GM19324 (cell line): ENCODE data around the gene SMIM32.

Source experiments
- ATAC-seq: cut with Tn5 transposase; IDR thresholded peaks from one replicate; pipeline ENCODE4 v1.9.1; 2021; ENCODE audit warnings: mild to moderate bottlenecking, moderate library complexity; ENCODE audit not compliant: unreplicated experiment, low FRiP score

Gene SMIM32

DNA sequence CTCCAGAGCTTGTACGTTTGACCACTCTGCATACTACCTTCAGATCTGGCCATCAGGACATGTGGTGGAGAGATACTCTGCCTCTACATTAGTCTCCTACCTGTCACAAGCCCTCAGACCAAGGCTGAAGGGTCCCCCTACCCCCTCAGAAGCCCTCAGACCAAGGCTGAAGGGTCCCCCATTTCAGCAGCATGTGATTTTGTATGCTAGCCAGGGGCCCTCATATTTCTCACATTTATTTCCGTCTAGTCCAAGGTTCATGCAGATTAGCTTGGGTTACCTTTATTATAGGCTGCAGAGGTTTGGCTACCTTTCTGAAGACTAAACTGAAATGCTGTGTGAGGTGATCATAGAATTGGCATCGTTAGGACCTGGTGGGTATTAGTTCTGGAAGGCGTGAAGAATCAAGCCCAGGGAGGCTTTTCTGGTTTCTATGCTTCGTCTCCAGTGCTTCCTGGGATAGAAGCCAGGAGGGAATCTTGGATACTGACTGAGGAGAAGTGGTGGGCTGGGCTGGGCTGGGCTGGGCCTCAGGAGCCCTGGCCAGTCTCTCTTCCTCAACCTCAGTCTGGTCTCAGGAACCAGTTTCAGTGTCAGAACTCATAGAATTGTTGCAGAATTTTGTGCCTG lies 2.8 kb downstream of the SMIM32 start:
- no peak for ATAC-seq

DNA sequence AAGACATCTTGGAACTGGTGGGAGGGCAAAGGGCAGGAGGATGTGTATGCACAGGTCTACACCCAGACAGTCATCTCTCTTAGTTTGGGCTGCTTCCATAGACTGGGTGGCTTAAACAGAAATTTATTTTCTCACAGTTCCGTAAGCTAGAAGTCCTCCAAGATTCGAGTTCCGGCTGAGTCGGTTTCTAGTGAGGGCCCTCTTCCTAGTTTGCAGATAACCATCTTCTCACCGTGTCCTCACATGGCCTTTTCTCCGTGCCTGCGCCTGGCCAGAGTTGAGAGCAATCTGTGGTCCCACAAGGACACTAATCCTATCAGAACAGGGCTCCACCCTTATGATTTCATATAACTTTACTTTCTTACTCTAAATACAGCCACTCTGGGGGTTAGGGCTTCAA lies 4.1 kb downstream of the SMIM32 start:
- no peak for ATAC-seq

DNA sequence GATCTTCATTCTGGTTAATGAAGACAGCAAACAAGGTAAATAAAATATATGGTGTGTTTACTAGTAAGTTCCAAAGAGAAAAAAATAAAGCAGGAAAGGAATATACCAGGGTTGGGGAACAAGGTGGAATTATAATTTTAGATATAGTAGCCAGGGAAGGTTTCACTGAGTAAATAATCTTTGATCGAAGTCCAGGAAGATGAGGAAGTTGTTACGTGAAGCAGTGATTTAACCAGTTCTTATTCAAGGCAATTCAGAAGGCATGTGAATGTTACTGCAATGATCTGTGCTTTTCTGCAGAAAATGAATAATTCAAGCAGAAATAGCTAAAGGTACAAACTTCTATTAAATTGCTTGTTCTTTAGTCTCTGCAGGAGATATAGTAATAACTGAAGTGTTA lies 6.2 kb downstream of the SMIM32 start:
- no peak for ATAC-seq

DNA sequence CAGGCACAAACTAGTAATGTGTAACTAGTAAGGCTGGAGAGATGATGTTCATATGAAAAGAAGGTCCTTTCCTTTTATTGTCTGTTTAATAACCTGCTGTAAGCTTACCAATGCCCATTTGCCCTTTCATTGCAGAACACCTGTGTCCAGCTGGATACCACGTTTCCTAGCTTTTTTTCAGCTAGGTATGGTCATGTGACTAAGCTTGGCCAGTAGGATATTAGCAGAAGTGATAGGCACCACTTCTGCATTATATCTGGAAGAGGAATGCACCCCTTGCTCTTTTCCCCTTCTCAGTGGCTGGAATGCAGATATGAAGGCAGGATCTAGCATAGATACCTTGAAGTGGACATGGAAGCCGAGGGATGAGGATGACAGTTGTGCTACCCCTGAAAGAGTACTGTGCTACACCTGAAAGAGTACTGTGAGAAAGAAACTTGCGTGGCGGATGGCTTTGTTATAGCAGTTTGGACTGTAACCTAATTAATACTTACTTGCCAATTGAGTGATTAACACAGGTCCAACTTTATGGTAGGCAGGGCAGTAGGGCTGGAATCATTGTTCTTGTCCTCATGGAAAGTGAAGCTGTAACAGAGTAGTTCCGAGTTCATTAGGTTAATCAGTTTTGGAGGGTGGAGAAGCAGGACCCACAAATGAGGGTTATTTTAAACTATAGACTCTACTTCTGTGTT lies 6.8 kb downstream of the SMIM32 start:
- ATAC-seq = no peak

DNA sequence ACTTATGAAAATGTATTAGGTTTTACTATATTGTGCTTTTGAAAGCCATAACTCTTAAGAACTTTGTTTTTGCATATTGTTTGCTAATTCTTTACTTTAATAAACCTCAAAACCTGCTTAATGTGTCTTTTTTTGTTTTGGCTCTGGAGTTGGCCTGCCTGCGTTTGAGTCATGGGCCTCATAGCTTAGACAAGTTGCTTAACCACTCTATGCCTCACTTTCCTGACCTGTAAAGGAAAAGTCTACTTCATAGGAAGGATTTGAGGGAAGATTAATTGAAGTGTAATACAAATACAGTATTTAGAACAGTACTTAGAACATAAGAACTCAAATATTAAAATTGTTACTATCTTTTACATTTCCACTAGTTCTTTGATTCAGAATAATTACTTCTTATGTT lies 10.3 kb downstream of the SMIM32 start:
- no peak for ATAC-seq

DNA sequence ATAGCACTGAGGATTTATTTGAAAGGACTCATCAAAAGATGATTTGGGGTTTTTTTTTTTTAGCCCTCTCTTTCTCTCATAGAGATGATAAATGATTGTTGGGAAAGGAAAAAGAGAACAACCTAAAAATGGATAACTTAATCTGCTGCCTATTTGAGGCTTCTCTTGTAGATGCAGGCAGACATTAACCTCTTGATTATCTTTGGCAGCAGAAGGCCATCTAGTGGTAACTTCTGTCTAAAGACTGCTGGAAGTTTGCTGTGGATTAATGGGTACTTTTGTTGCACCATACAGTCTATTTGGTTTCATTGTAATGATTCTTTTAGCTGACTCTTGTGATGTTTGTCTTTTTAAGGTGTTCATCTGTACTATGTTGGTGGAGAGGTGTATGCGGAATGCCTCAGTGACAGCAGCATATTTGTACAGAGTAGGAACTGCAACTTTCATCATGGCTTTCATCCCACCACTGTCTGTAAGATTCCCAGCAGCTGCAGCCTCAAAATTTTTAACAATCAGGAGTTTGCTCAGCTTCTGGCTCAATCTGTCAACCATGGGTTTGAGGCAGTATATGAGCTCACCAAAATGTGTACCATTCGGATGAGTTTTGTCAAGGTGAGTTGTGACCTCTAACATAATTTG lies 18.8 kb downstream of the SMIM32 start:
- ATAC-seq = no peak

DNA sequence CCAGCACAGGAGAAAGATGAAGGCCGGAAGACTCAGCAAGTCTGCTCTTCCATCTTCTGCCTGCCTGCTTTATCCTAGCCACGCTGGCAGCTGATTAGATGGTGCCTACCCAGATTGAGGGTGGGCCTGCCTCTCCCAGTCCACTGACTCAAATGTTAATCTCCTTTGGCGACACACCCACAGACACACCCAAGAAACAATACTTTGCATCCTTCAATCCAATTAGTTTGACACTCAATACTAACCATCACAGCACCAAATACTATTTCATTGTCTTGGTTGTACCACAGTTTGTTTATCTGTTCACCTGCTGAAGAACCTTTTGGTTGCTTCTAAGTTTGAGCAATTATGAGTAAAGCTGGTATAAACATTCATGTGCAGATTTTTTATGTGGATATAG lies 23.7 kb downstream of the SMIM32 start:
- no peak for ATAC-seq

DNA sequence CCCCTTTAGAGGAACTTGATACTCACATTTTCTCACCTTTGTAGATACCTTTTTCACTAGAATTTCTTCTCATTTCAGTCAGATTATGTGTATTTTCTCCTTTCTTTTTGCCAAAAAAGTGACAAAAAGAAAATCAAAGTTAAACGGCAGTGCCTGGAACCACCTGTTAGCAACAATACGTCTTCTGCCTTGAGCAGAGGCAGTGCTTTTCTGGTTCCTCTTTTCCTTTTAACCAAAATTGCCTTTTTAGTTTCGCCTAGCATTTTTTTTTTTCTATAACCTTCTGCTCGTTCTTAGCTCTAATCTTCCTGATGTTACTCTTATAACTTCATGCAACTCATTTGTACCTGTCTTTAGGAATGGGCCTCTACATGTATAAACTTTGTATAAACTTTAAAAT lies 26.1 kb downstream of the SMIM32 start:
- no peak for ATAC-seq

DNA sequence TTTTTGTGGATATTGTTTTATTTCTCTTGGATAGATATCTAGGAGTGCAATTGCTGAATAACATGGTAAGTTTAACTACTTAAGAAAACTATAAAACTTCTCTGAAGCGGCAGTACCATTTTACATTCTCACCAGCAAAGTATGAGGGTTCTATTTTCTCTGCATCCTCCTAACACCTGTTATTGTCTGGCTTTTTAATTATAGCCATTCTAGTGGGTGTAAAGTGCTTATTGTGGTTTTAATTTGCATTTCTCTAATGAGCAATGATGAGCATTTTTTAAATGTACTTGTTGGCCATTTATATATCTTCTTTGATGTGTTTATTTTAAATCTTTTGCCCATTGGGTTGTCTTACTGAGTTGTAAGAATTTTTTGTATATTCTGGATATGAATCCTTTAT lies 28.7 kb downstream of the SMIM32 start:
- no peak for ATAC-seq

DNA sequence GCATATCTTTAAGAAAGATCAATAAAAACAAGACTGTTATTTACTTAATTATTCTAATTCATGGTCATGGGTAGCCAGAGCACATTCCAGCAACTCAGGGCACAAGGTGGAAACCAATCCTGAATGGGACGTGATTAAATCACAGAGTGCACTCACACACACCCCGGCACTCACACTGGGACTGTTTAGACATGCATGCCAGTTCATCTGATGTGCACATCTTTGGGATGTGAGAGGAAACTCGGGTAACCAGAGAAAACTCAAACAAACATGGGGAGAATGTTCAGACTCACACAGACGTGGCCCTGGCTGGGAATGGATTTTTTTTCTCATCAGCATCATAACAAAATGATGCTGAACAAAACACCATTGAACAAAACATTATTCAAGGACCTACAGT lies 31.0 kb downstream of the SMIM32 start:
- no peak for ATAC-seq

DNA sequence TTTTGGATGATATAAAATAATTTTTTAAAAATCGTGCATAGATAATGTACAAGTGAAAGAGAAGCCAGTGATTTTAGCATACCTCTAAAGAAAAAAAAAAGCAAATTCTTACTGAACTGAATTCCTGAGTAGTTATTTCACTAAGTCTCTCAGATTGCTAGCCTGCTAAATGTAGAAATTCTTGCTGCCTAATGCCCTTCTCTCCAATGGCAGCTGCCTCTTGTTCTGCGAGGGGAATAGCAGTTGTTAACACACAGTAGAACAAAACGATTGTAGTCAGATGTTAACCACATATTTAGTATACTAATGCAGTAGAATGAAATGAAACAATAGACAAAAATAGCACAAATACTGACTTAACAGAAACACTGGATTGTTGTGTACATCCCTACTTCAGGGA lies 33.5 kb downstream of the SMIM32 start:
- no peak for ATAC-seq

DNA sequence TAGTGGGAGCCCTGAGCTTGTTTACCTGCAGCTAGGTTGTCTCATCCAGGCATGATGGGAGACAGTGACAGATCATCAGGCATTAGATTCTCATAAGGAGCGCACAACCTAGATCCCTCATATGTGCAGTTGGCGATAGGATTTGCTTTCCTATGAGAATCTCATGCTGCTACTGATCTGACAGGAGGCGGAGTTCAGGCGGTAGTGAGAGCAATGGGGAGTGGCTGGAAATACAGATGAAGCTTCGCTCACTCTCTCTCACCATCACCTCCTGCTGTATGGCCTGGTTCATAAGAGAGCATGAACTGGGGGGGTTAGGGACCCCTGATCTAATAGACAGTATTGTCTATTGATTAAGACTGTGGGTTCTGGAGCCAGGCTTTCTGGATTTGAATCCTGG lies 35.4 kb downstream of the SMIM32 start:
- no peak for ATAC-seq

DNA sequence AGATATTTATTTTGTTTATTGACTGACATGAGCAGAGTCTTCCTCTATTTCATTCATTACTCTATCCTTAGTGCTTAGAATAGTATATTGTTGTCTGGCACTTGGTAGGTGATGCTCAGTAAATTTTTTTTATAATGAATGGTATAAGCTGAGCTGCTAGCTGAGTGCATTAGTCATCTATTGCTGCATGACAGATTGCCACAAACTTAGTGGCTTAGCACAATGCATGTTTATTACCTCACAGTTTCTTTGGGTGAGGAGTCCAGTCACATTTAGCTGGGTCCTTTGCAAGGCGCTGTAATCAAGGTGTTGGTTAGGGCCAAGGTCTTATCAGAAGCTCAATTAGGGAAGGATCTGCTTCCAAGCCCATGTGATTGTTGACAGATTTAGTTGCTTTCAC lies 37.2 kb downstream of the SMIM32 start:
- ATAC-seq = no peak

DNA sequence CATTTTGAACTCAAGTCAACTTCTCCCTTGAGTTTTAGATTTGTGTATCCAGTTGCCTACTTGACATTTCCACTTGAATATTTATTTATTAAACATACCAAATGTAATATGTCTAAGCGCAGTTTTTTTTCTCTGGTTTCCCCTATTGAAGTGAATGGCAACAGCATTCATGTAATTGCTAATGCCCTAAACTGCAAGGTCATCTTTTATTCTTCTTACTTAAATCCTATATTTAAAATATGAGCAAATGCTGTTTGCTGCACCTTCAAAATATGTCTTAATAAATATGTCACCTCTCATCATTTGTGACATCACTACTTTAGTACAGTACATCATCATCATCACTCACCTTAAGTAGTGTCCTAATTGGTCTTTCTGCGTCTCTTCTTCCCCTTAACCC lies 37.9 kb downstream of the SMIM32 start:
- no peak for ATAC-seq

DNA sequence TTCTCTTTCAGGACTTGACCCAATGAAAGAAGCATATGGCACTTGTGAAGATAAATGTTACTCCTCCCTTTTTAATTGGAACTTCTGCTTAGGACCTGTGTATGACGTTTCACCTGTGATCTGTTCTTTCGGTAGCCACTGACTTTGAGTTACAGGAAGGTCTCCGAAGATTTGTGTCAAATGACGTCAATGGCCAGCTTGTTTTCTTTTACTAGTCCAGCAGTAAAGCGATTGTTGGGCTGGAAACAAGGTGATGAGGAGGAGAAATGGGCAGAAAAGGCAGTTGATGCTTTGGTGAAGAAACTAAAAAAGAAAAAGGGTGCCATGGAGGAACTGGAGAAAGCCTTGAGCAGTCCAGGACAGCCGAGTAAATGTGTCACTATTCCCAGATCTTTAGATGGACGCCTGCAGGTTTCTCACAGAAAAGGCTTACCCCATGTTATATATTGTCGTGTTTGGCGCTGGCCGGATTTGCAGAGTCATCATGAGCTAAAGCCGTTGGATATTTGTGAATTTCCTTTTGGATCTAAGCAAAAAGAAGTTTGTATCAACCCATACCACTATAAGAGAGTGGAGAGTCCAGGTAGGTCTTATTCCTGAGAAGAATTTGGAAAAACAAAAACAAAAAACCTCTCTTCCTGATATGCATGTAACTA lies 39.3 kb downstream of the SMIM32 start:
- ATAC-seq = no peak

DNA sequence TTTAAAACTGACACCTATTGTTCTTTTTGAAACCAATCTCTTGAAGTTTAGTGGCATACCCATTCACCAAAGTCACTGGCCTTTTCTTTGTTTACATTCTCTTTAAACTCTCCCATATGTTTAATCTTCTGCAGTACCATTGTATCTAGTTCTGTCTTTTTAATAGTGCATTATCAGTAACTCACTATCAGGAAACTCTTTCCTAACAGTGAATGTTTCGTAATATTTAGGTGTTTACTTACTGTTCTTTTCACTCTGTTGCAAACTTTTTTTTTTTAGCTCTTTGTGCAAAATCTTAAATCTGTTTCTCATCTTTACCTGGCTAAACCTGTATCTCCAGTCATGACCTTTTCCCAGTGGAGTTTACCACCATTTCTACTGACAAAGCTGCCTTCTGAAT lies 43.1 kb downstream of the SMIM32 start:
- no peak for ATAC-seq

DNA sequence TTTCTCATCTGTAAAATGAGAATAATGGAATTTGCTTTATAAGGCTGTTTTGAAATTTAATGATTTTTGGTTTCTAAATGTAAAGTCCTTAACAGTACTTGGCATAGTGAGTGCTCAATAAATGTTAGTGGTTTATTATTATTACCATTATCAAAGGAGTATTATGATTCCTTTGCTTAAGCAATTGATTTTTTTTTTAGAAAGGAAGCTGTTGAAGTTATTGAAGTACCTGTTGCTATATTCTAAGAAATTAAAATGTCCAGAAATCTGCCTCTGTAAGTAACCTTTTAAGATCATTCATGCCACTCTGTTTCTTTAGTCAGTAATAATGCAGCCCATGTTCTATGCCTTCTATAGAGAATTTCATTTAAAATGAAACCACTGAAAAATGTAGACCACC lies 45.3 kb downstream of the SMIM32 start:
- no peak for ATAC-seq

DNA sequence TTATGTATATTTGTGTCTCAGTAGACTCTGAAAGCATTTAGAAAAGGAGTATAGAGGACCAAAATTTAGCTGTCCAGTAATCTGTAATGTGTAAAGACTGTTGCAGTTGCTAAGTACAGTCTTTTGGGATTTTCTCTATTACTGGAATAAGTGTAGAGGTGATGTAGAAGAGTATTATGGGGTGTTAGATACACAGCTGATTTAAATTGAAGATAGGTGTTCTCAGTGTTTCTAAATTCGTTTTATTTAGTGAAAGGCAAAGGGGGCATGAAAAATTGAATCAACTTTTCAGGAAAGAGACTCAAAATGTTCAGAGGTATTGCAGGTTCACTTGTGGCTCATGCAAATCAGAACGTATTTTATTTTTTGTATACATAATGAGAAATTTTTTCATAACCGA lies 46.8 kb downstream of the SMIM32 start:
- no peak for ATAC-seq

DNA sequence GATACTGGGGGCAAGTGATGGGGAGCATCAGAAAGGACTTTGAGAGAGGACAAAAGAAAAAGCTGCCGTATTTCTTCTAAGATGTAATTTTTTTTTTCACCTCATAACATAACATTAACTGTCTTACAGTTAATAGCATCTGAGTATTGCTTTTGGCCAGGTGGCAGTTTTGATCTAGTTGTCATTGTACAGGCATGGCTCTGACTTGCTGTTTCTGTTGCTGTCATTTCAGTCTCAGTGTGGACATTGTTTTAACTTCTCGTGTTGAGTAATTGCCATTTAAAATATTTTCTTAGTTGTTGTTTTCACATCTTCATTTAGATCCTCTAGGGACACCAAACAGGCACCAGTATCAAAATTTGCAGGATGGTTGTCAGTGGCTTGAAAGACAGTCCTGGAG lies 47.9 kb downstream of the SMIM32 start:
- no peak for ATAC-seq

DNA sequence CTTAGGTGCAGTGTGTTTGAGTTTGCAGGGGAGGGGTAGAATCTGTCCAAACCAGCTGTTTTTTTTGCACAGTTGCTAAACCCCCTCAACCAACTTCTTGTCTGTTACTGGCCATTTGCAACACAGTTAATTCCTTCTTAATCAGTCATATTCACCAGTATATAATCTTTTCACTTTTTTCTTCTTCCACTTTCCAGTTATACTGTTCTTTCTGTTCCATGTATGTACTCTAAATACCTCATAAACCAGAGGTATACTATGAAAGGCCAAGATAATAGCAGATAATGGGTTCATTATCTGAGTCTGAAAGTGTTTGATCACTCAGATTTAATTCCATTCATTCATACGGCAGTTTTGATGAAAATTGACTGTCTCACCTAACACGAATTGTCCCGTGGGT lies 49.2 kb downstream of the SMIM32 start:
- no peak for ATAC-seq

DNA sequence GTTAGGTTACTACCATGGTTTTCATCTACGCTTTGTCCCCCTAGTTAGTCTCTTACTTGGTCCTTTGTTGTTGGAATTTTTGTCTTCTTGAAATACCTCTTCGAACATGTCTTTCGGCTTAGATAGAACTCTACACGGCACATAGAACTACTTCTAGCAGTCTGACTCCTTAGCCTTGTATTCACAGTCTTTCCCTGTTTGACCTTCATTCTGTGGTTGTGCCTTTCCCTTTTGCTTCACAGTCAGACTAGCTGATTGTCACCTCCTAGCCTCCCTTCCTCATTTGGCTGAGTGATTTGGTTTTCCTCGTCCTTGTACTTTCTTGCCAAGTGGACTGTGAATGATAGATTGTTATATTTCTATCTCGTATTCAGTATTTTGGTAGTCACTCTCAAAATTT lies 49.6 kb downstream of the SMIM32 start:
- ATAC-seq = no peak

DNA sequence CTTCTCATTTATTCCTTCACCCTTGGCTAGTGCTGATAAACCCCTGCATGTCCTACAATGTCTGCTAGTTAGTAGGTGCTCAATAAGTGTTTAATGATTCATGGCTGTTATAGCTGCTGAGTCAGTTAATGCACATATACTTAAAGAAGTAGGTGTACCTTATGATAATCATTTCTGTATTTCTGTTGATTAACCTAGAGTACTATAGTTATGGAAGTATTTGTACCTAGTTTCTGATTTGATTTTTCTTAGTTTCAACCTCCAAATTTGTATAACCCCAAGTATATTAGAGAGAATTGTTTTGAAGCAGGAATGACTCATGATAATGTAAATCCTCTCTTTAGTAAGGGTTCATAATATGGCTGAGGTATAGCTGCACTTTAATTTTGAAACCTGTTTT lies 51.4 kb downstream of the SMIM32 start:
- ATAC-seq = peak; percentile 46
